EL (cell line): ENCODE results near the gene VIT.
A peak's percentile ranks its signal among the peaks of the same experiment; 100 is the strongest.

Experiments
- DNase-seq: peaks from one replicate; pipeline ENCODE4 v3.0.0-alpha.2; 2016

The VIT gene

DNA sequence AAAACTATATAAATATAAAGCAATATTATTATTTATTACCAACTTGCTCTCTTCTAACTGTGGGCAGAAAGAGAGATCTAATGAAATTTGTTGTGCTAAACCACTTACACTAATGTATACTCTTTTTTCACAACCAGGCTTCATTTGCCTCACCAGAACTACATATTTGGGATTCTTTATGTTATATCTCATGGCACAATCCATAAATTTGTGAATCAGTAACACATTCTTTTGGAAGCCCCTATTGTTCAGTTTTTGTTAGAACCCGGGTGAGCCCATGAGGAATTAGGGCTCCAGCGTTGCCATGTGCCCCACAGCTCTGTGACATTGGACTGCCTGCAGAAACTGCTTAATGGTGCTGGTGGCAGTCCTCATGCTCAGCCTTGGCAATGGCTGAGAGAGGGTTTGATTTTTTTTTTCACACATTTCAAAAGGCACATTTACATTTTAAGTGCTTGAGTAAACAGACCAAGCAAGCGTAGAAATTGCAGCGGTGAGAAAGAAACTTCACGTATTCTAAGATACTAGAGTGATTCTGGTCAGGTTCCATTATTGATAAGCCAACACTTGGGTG is 15.3 kb downstream of the VIT start:
- DNase-seq, result peak; percentile 52

DNA sequence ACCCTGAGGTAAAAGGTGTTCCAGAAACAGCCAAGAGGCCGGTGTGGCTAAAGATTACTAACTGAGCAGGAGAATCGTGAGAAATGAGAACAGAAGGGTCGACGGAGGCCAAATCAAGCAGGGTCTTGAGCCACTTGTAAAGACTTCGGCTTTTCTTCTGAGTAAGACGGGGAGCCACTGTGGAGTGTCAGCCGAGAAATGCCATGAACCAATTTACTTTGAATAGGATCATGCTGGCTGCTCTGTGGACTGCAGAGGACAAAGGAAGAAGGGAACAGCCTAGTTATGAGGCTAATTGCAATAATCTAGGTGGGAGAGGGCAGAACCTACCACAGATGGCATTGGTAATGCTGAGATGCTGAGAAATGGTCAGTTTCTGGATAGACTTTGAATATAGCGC is 16.8 kb downstream of the VIT start:
- no peak for DNase-seq

DNA sequence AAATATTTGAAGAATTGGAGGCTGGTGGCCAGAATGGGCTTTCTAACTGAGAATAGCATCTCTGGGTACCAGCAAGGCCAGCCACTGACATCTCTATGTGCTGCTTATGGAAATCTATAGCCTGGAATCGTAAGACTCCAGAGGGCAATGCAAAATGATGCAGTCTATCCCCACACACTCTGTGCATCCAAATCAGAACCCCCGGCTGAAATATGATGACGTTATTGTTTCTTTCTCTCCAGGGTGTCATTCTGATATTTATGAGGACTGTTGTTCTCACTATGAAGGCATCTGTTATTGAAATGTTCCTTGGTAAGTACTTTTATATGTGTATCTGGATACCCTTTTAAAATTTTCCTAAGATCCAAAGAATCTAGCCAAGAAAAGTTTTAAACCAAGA is 19.6 kb downstream of the VIT start:
- DNase-seq, result no peak

GRCh38 chr2:36717603-36718266 is 21.2 kb downstream of the VIT start:
- DNase-seq, result no peak

DNA sequence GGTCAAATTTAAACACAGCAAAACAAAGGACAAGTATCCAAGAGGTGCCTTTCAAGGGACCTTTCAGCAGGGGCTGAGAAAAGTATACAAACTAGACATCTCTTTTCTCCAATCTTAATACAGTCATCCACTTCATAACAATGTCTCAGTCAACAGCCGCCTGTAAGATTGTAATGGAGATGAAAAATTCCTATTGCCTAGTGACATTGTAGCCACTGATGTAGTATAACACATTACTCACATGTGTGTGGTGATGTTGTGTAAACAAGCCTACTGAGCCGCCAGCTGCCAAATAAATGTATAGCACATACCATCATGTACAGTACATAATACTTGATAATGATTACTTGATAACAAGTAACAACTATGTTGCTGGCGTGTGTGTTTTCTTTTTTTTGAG is 31.0 kb downstream of the VIT start:
- no peak for DNase-seq

GRCh38 chr2:36729067-36729466 is 32.6 kb downstream of the VIT start:
- peak; percentile 66 for DNase-seq

- DNase-seq, result peak; percentile 90
Measured at GRCh38 chr2:36731941-36732672, 35.6 kb downstream of the VIT start.

DNA sequence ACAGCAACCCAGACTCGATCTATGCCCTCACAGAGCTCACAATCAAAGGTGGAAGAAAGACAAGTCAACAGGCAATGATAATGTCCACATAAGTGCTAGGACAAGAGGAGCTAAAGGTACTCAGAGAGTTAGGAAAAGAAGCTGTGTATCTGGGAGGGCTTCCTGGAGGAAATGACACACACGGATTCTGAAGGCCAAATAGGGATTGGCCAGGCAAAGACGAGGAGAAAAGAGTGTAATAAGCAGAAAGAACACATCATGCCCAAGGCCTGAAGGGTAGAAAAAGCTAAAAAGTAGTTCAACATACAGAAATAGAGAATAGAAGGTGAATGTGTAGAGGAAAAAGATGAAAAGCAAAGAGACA is 36.1 kb downstream of the VIT start:
- no peak for DNase-seq

GRCh38 chr2:36733215-36733614 is 36.7 kb downstream of the VIT start:
- DNase-seq, result no peak

DNA sequence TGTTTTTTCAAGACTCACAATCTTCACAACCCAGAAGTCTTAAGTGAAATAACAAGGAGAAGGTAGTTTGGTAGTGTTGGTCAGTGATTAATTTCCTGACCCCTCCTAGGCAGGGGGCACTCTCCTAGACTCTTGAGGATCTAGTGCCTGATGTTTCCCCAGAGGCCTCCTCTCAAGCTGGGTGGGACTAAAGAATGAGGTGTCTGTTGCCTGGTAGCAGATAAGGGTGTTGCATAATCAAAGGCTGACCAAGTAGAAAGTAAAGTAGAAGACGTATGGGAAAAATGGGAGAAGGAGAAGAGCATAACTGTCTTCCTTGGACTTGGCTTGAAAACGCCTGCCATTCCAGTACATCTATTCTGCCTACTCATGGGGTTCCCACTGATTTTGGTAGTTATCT is 37.8 kb downstream of the VIT start:
- DNase-seq, result peak; percentile 18

DNA sequence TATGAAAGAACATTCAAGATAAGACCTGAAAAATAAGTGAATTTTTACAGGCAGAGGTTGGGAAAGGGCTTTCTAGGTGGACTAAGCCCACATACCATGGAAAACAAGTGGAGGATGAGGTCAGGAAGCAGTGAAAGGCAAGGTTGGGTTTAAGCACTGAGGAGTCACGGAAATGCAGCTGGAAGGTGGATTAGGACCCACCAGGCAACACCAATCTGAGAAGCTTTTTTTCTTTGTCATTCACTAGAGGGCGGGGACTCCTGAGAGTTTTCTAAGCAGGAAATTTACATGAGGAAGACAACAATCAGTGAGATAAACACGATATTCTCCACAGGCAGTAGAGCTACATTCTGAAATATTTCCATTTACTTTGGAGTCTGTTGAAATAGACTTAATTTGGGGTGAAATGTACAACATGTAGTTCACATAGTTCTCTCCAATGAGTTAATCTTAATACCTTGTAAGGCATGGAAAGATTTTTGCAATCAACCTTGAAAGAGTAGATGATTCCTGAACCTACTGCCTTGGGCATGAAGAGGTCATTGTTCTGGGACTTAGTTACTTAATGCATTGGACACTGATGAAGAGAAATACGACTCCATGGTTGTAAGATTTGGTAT is 40.7 kb downstream of the VIT start:
- no peak for DNase-seq

- DNase-seq, result no peak
Measured at GRCh38 chr2:36740061-36740460, 43.6 kb downstream of the VIT start.

DNA sequence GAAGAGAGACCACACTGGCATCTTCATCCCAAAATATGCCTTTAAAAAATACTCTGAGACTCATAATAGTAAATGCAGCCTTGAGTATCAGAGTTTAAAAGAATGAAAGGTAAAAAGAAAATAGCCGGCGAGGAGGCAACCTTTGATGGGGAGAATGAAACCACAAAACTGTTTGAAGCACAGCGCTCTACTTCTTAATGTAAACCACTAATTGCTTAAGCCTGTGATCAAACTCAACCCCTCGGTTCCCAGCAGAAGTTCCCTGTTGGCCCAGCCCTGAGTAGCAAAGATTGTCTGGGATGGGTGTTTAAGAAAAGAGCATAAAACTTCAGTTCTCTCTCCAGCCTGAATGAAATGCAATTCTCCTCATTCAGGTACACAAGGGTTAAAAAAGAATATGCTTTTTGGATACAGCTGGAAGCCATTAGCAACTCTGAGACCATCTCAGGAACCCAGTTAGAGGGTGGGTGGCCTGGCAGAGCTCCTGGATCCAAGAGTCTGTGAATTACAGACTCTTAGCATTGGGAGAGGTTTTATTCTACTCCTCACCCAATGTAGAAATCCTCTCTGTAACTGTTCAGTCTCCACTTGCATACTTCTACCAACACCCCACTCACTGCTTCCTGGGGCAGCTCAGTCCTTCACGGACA is 44.8 kb downstream of the VIT start:
- DNase-seq, result no peak

- DNase-seq, result no peak
Measured at GRCh38 chr2:36743954-36744353, 47.4 kb downstream of the VIT start.

- DNase-seq, result peak; percentile 13
Measured at GRCh38 chr2:36748166-36748565, 51.7 kb downstream of the VIT start.

- no peak for DNase-seq
Measured at GRCh38 chr2:36750101-36750500, 53.6 kb downstream of the VIT start.

GRCh38 chr2:36753706-36754221 is 57.3 kb downstream of the VIT start:
- DNase-seq, result peak; percentile 16

DNA sequence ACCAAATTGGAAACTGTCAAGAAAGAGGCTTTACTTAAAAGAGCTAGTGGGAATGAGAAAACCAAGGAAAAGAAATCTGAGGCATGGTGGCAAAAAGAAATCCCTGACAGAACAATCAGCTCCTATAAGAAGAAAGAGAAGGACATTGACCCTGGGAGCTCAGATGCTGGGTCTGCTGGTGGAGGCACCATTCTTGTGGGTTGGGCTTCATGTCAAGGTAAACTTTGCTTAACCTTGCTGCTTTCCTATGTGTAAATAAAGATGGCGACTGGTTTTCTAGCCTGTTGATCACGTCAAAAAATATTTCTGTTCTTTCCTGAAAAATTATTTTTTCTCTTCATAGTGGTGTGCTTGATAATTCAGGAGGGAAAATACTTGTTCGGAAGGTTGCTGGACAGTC is 58.1 kb downstream of the VIT start:
- DNase-seq, result no peak

GRCh38 chr2:36756438-36756837 is 59.9 kb downstream of the VIT start:
- DNase-seq, result no peak

DNA sequence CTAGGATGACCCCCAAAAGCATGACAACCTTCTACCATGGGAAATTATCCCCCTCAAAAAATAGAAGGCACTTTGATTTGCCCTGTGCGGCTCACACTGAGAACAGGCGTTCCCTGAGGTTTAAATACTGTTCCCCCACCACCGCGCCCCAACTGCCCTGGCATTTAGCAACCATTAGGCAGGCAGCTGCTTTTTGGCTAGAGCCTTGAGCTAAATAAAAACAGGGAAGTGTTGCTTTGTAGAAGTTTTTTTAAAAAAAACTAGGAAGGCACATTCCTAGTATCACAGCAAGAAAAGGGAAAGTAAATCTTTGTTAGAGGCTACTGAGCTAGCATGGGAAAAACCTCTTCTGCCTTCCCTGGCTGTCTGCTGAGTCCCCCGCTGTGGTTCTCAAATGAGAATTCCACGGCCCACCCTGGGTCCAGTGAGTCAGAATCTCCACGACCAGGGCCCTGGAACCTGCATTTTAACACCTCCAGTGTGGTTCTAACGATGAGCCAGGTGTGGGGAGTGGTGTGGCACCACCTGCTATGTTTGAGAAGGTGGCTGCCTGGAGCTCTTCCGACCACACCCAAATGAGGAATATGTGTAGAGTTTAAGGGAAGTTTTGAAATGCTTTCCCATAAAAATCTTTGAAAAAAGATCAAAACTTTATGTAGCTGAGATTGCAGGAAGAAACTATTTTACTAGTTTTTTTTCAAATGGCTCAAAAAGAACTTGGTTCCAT is 66.4 kb downstream of the VIT start:
- no peak for DNase-seq

GRCh38 chr2:36769106-36769505 is 72.6 kb downstream of the VIT start:
- no peak for DNase-seq

DNA sequence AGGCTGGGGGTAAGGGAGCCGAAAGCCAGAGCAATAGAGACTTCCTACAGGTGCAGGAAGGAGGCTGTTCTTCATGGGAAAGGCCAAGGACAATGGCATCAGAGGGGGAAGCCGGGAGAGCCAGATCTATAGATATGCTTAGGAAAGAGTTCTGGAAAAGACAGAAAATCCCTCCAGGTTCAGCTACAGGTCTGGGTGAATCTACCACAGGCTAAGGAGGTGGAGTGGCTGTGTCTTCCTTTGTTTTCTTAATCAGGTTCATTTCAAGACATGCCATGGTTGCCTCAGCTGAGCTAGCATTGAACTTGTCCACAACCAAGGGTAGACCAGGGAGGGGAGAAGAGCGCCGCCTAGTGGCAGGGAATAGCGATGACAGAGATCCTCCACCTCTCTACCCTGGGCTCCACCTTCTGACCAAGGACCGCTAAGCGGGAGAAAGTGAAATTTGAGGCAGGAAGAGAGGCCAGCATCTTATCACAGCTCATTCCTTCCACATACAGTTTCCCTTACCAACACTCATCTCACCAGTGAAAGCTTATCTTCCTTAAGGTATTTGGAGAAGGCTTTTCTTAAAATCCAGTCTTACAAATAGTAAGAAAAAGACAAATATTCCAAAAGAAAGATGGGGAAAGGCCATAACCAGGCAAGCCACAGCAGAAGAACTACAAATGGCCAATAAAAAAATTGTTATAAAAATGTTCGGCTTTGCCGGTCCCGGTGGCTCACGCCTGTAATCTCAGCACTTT is 74.2 kb downstream of the VIT start:
- peak; percentile 69 for DNase-seq
